H9 (cell line): ENCODE results near the gene OS9. TPM values are rescaled to one million over a fixed set of nuclear protein-coding genes. Genes with fewer than 3 reads are reported as not detected.

ENCODE experiments used
- DNase-seq: peaks from one replicate; pipeline ENCODE4 v3.0.0-alpha.2; 2017
- H2AFZ ChIP-seq: one replicate; pipeline ENCODE4 v1.6.1; 2013; ENCODE audit warnings: mild to moderate bottlenecking, low read length, control low read depth, moderate library complexity
- H2AK5ac ChIP-seq: 2 replicates; pipeline ENCODE4 v1.6.1; 2013; ENCODE audit warnings: low read length, control low read depth, mixed read lengths; ENCODE audit not compliant: insufficient read length
- H2BK120ac ChIP-seq: one replicate; pipeline ENCODE4 v1.6.1; 2013; ENCODE audit warnings: low read depth, mild to moderate bottlenecking, low read length, control low read depth, inconsistent platforms; ENCODE audit not compliant: poor library complexity, severe bottlenecking
- H2BK12ac ChIP-seq: 2 replicates; pipeline ENCODE4 v1.6.1; 2013; ENCODE audit warnings: low read length, control low read depth, mixed read lengths, low read depth; ENCODE audit not compliant: insufficient read length
- H2BK15ac ChIP-seq: 2 replicates; pipeline ENCODE4 v1.6.1; 2013; ENCODE audit warnings: low read depth, low read length, control low read depth
- H2BK20ac ChIP-seq: one replicate; pipeline ENCODE4 v1.6.1; 2013; ENCODE audit warnings: low read depth, mild to moderate bottlenecking, low read length, control low read depth, inconsistent platforms; ENCODE audit not compliant: poor library complexity, severe bottlenecking
- H2BK5ac ChIP-seq: 2 replicates; pipeline ENCODE4 v1.6.1; 2013; ENCODE audit warnings: low read length, control low read depth, mixed read lengths; ENCODE audit not compliant: insufficient read length
- H3K14ac ChIP-seq: 2 replicates; pipeline ENCODE4 v1.6.1; 2013; ENCODE audit warnings: low read length, control low read depth; ENCODE audit not compliant: insufficient read depth
- H3K18ac ChIP-seq: 2 replicates; pipeline ENCODE4 v1.6.1; 2013; ENCODE audit warnings: low read depth, mild to moderate bottlenecking, mixed read lengths, low read length, control low read depth; ENCODE audit not compliant: insufficient read length
- H3K23ac ChIP-seq: 2 replicates; pipeline ENCODE4 v1.6.1; 2013; ENCODE audit warnings: low read length, control low read depth, mixed read lengths, low read depth; ENCODE audit not compliant: insufficient read length
- H3K23me2 ChIP-seq: 2 replicates; pipeline ENCODE4 v1.6.1; 2013; ENCODE audit warnings: low read depth, mild to moderate bottlenecking, mixed read lengths, low read length, control low read depth; ENCODE audit not compliant: insufficient read length, poor library complexity, severe bottlenecking
- H3K27ac ChIP-seq: 2 replicates; pipeline ENCODE4 v1.5.1; 2013; ENCODE audit warnings: low read length, control low read depth, mixed read lengths, low read depth; ENCODE audit not compliant: insufficient read length
- H3K27me3 ChIP-seq: 2 replicates; pipeline ENCODE4 v1.6.1; 2013; ENCODE audit warnings: low read length, control low read depth, inconsistent platforms; ENCODE audit not compliant: insufficient read depth
- H3K4ac ChIP-seq: 2 replicates; pipeline ENCODE4 v1.6.1; 2013; ENCODE audit warnings: low read depth, mild to moderate bottlenecking, control low read depth, inconsistent platforms, low read length, moderate library complexity
- H3K4me1 ChIP-seq: 2 replicates; pipeline ENCODE4 v1.6.1; 2013; ENCODE audit warnings: low read length, control low read depth, inconsistent platforms; ENCODE audit not compliant: insufficient read depth
- H3K4me2 ChIP-seq: 2 replicates; pipeline ENCODE4 v1.6.1; 2013; ENCODE audit warnings: low read length, control low read depth, mixed read lengths; ENCODE audit not compliant: insufficient read length, insufficient read depth
- H3K56ac ChIP-seq: 2 replicates; pipeline ENCODE4 v1.6.1; 2013; ENCODE audit warnings: low read depth, mild to moderate bottlenecking, mixed read lengths, low read length, control low read depth; ENCODE audit not compliant: insufficient read length
- H3K79me1 ChIP-seq: 2 replicates; pipeline ENCODE4 v1.6.1; 2013; ENCODE audit warnings: low read depth, mild to moderate bottlenecking, moderate library complexity, low read length, control low read depth, inconsistent platforms; ENCODE audit not compliant: insufficient read depth, poor library complexity, severe bottlenecking
- H3K79me2 ChIP-seq: 2 replicates; pipeline ENCODE4 v1.6.1; 2013; ENCODE audit warnings: low read length, control low read depth, inconsistent platforms; ENCODE audit not compliant: insufficient read depth
- H3K9ac ChIP-seq: 2 replicates; pipeline ENCODE4 v1.6.1; 2013; ENCODE audit warnings: low read length, control low read depth, mixed read lengths; ENCODE audit not compliant: insufficient read length; ENCODE audit errors: extremely low read depth
- H3K9me3 ChIP-seq: one replicate; pipeline ENCODE4 v1.6.1; 2013; ENCODE audit warnings: low read depth, low read length, inconsistent platforms; ENCODE audit not compliant: control insufficient read depth
- H3T11ph ChIP-seq: one replicate; pipeline ENCODE4 v1.6.1; 2013; ENCODE audit warnings: mild to moderate bottlenecking, low read length, control low read depth, inconsistent platforms
- H4K20me1 ChIP-seq: one replicate; pipeline ENCODE4 v1.6.1; 2013; ENCODE audit not compliant: control insufficient read depth, insufficient read length, insufficient read depth
- H4K5ac ChIP-seq: 2 replicates; pipeline ENCODE4 v1.6.1; 2013; ENCODE audit warnings: low read depth, mild to moderate bottlenecking, mixed read lengths, low read length, control low read depth; ENCODE audit not compliant: insufficient read length
- H4K8ac ChIP-seq: replicated peaks from 2 replicates; pipeline ENCODE4 v1.6.1; 2013; ENCODE audit warnings: low read length, control low read depth, mixed read lengths, low read depth; ENCODE audit not compliant: insufficient read length
- H4K91ac ChIP-seq: 2 replicates; pipeline ENCODE4 v1.6.1; 2013; ENCODE audit warnings: low read depth, mild to moderate bottlenecking, moderate library complexity, mixed read lengths, low read length, control low read depth; ENCODE audit not compliant: insufficient read length
- H3K27ac Mint-ChIP-seq, 3 experiments: 2 replicates in 2 of 3; 3 replicates in 1 of 3; pipeline ENCODE4 v1.8.0; 2020 to 2021; ENCODE audit warnings: mixed read lengths in 3 of 3, mild to moderate bottlenecking in 1 of 3, moderate library complexity in 1 of 3
- H3K27me3 Mint-ChIP-seq: 2 replicates; pipeline ENCODE4 v1.8.0; 2021; ENCODE audit warnings: low read depth, mild to moderate bottlenecking, moderate library complexity, mixed read lengths
- H3K36me3 Mint-ChIP-seq, 3 experiments: 2 replicates in 2 of 3; 3 replicates in 1 of 3; pipeline ENCODE4 v1.8.0; 2020 to 2021; ENCODE audit warnings: low read depth in 3 of 3, mixed read lengths in 3 of 3; ENCODE audit not compliant: insufficient read depth in 1 of 3
- H3K4me1 Mint-ChIP-seq, 2 experiments: 2 replicates each; pipeline ENCODE4 v1.8.0; 2020; ENCODE audit warnings: mixed read lengths in 2 of 2
- H3K4me3 Mint-ChIP-seq, 2 experiments: 2 replicates in 1 of 2; 3 replicates in 1 of 2; pipeline ENCODE4 v1.8.0; 2020 to 2021; ENCODE audit warnings: mild to moderate bottlenecking in 2 of 2, mixed read lengths in 2 of 2, moderate library complexity in 1 of 2
- H3K9me3 Mint-ChIP-seq, 2 experiments: 2 replicates in 1 of 2; 3 replicates in 1 of 2; pipeline ENCODE4 v1.8.0; 2020; ENCODE audit warnings: mild to moderate bottlenecking in 2 of 2, mixed read lengths in 2 of 2, moderate library complexity in 1 of 2
- CTCF ChIP-seq: fragments of 200-600 bp; sonication (generic); conservative IDR thresholded peaks from 3 replicates; pipeline ENCODE4 v1.8.0; 2021; ENCODE audit warnings: antibody characterized with exemption, mild to moderate bottlenecking
- WGBS: extraction: QIAGEN DNeasy Blood & Tissue Kit; methylation state at CpG from one replicate; pipeline ENCODE4 v1.1.7; 2013; ENCODE audit warnings: missing lambda C conversion rate, low lambda C conversion rate, mixed read lengths; ENCODE audit not compliant: insufficient read length; ENCODE audit errors: extremely low coverage; 5-methylcytosine and 5-hydroxymethylcytosine counted together
- total RNA-seq: library from RNA; stranded (reverse); gene quantifications from 2 replicates; pipeline ENCODE4 v1.2.1, GENCODE V29; 2021

Gene OS9
- total RNA-seq, 1 experiment from 2014 or later: 112 TPM

- Histone ChIP-seq H3K18ac (no peak overlapping the region), H4K91ac (no peak overlapping the region), H3K79me2 (no peaks in the 10 kb centered on the region), H3K56ac (no peak overlapping the region), H3K27ac (no peak overlapping the region), H3K9me3 (no peaks in the 10 kb centered on the region), H2BK15ac (no peak overlapping the region), H4K5ac (no peak overlapping the region), H2AK5ac (no peak overlapping the region), H3K9ac (no peak overlapping the region), H3T11ph (no peak overlapping the region), H3K4ac (no peak overlapping the region), H3K23ac (no peak overlapping the region), H2BK120ac (no peak overlapping the region), H3K27me3 (peaks cover 39% of the 10 kb centered on the region), H3K4me1 (no peaks in the 10 kb centered on the region; the same call in 1 of the 2 replicates), H3K23me2 (peaks cover 7% of the 10 kb centered on the region), H4K8ac (no peak overlapping the region), H2BK5ac (no peak overlapping the region), H2BK20ac (no peak overlapping the region), H2AFZ (no peak overlapping the region), H2BK12ac (no peak overlapping the region), H4K20me1 (peaks cover 2% of the 10 kb centered on the region), H3K14ac (no peak overlapping the region), H3K79me1 (no peaks in the 10 kb centered on the region), H3K4me2 (no peak overlapping the region)
- Mint-ChIP-seq H3K4me1 (peaks cover 16 to 28% of the 10 kb centered on the region in 2 experiments), H3K27me3 (peaks cover 99% of the 10 kb centered on the region), H3K36me3 (no peaks in the 10 kb centered on the region), H3K4me3 (peak overlapping the region in 1 of 2 experiments; percentile 7; a peak in 1 of 5 replicates), H3K9me3 (no peaks in the 10 kb centered on the region; a peak in 1 of 5 replicates), H3K27ac (no peak overlapping the region; a peak in 1 of 7 replicates)
- DNase-seq: no peak
- no peak for TF ChIP-seq CTCF
- no CpG with 5 or more reads among the region's 4 CpGs for WGBS
Observed at GRCh38 chr12:57732270-57732669, 38.3 kb downstream of the OS9 start.
